Measurements from ENCODE around the gene GBX2. TPM values are rescaled to one million over a fixed set of nuclear protein-coding genes. Genes with fewer than 3 reads are reported as not detected.

Gene GBX2
- total and polyA plus RNA-seq, 5 donors: not detected

DNA sequence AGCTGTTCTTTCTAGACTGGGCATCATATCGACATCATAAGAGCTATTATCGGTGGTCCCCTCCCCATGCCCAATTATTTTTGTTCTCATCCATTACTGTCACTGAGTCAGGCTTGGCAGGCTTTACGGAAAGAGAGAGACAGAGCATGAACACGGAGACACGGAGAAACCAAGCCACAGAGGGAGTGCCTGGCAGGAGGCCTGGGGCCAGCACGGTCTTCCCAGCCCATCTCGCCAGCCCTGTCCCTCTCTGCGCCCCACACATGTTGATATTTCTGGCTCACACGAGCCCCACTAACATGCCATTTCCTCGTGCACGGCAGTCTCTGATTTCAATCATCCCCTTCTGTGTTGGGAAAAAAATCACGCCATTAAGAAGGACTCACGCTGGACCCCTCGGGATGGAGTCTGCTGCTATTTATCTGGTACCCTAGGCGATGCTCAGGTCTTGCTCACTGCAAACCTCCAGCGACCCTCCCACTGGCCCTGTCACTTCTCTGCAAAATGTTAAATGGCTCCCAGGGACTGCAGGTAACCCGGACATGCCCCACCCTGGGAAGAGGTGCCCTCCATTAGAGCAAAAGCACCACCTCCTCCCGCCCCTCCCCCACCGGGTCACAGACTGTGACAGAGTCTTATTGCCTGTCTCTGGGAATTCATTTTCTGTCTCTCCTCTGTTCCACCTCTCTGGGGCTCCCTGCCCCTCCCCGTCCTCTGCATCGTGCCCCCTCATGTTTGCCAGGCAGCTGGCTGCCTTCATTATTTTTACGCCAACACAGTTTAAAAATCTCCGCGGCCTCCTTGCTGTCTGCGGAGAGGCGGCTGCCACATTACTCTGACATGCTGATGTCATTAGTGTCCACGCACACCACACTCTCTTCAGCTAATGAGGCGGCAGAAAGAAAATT, 40.1 kb upstream of the GBX2 start:
- intact Hi-C loops (cut with DNase I): no loop called here
- DNase-seq: no peak
- 73% methylated on average over 28 of the region's 28 CpGs for WGBS

DNA sequence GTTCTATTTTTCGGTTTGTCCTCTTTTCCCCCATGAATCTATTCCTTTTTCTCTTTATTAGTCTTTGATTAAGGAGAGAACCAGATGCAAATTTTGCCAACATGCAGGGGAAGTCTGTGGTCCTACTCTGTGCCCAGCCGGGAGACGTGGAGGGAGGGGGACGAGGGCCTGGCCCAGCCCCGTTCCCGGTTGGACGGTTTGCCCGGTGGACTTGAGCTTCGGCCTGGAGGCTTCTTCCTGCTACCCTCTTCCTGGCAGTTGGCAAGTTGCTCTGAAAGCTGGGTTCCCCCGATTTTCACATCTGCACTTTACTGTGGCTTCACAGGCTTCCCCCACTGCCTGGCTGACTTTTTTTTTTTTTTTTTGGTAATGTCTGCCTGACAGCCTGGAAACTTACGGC, 39.3 kb upstream of the GBX2 start:
- DNase-seq (no peak), ATAC-seq (no peak)
- WGBS: 85% methylated on average over 11 of the region's 11 CpGs
- H3K4me3 ChIP-seq (ENCODE audit: low read length): no peak overlapping the region
- intact Hi-C loops (cut with DNase I): no loop called here
- H3K27ac ChIP-seq (ENCODE audit: low read length): no peak overlapping the region
- no peaks in the 10 kb centered on the region for H3K4me1 ChIP-seq (ENCODE audit: control insufficient read depth, insufficient read depth, low read length)
- no peaks in the 10 kb centered on the region for H3K9me3 ChIP-seq (ENCODE audit: control insufficient read depth, low read length)
- no peaks in the 10 kb centered on the region for H3K27me3 ChIP-seq (ENCODE audit: control insufficient read depth, insufficient read depth)

More for the DNA sequence above, 40.1 kb upstream of the GBX2 start:
- ATAC-seq: no peak
- H3K4me1 ChIP-seq (ENCODE audit: control insufficient read depth, insufficient read depth, low read length): no peaks in the 10 kb centered on the region
- H3K4me3 ChIP-seq (ENCODE audit: low read length): no peak overlapping the region
- no peak overlapping the region for H3K27ac ChIP-seq (ENCODE audit: low read length)
- H3K27me3 ChIP-seq (ENCODE audit: control insufficient read depth, insufficient read depth): no peaks in the 10 kb centered on the region
- no peaks in the 10 kb centered on the region for H3K9me3 ChIP-seq (ENCODE audit: control insufficient read depth, low read length)

DNA sequence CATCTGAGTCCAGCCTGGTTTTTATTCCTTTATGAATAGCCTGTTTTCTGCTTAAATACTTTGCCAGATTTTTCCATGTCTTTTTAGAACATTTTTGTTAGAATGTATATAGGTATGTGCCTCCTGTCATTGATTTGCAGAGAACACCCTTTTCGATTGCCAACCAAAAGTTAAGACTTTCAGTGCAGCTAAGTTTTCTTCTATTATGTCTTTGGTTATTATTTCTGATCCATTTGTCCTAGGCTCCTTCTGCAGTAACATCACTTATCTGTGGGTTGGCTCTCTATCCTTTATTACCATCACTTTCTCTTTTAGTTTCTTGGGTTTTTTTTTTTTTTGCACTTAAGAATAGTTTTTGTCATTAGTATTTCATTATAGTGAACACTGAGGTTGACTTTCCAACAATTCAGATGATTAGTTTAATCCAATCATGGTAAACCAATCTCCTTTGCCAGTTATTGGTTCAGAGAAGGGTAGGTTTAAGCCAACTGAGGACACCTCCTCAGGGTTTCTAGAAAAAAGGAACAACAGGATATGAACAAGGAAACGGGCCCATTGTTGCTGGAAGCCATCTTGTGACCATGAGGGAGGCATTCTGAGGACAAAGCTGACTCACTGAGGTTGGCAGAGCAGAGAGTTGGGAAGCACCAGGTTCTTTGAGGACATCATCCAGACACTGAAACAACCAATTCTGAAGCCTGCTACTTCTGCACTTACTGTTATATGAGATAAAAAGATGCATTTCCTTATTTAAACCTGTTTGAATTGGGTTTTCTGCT, 37.9 kb upstream of the GBX2 start:
- WGBS: 73% methylated on average over 2 of the region's 2 CpGs
- no peak for DNase-seq
- Histone ChIP-seq H3K4me3 (ENCODE audit: low read length) (no peak overlapping the region), H3K27ac (ENCODE audit: low read length) (no peak overlapping the region), H3K4me1 (ENCODE audit: control insufficient read depth, insufficient read depth, low read length) (no peaks in the 10 kb centered on the region), H3K9me3 (ENCODE audit: control insufficient read depth, low read length) (no peaks in the 10 kb centered on the region), H3K27me3 (ENCODE audit: control insufficient read depth, insufficient read depth) (no peaks in the 10 kb centered on the region)
- ATAC-seq: no peak
- intact Hi-C loops (cut with DNase I): no loop called here

DNA sequence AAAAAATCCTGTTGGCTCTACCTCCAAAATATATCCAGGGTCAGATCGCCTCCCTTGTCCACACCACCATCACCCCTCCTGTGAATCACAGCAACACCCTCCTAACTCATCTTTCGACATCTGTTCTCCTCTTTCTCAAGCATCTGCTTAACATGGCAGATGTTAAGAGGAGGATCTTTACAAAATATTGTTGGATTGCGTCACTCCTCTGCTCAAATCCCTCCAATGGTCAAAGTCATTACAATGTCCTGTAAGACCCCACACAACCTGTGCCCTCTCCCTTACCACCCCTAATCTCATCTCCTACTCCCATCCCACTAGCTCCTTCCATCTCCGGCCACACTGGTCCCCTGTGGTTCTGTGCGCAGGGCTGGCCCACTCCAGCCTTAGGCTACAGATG, 36.8 kb upstream of the GBX2 start:
- H3K27me3 ChIP-seq (ENCODE audit: control insufficient read depth, insufficient read depth): no peaks in the 10 kb centered on the region
- H3K27ac ChIP-seq (ENCODE audit: low read length): no peak overlapping the region
- no peaks in the 10 kb centered on the region for H3K4me1 ChIP-seq (ENCODE audit: control insufficient read depth, insufficient read depth, low read length)
- H3K9me3 ChIP-seq (ENCODE audit: control insufficient read depth, low read length): no peaks in the 10 kb centered on the region
- no peak for DNase-seq
- intact Hi-C loops (cut with DNase I): no loop called here
- 80% methylated on average over 5 of the region's 5 CpGs for WGBS
- H3K4me3 ChIP-seq (ENCODE audit: low read length): no peak overlapping the region
- ATAC-seq: no peak

DNA sequence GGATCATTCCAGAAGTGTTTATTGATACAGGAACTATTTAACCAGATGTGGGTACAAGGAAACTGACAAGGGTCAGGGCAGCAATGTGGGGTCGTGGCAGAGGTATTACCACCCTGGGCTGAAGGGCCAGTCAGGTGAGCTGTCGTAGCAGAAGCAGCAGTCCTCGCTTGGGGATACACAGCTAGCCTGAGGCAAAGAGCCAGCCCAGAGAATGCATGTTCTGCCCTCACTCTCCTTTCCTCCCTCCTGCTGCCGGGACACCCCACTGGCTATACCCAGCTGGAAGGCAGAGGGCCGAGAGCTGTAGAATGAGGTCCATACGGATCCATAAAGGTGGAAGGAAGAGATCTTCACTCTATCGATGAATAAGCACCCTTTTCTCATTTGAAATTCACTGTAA, 32.2 kb upstream of the GBX2 start:
- no peak overlapping the region for H3K4me3 ChIP-seq (ENCODE audit: low read length)
- no peak overlapping the region for H3K27ac ChIP-seq (ENCODE audit: low read length)
- H3K4me1 ChIP-seq (ENCODE audit: control insufficient read depth, insufficient read depth, low read length): no peaks in the 10 kb centered on the region
- H3K9me3 ChIP-seq (ENCODE audit: control insufficient read depth, low read length): no peaks in the 10 kb centered on the region
- intact Hi-C loops (cut with DNase I): no loop called here
- DNase-seq: no peak
- ATAC-seq: no peak
- H3K27me3 ChIP-seq (ENCODE audit: control insufficient read depth, insufficient read depth): no peaks in the 10 kb centered on the region
- 70% methylated on average over 7 of the region's 7 CpGs for WGBS

DNA sequence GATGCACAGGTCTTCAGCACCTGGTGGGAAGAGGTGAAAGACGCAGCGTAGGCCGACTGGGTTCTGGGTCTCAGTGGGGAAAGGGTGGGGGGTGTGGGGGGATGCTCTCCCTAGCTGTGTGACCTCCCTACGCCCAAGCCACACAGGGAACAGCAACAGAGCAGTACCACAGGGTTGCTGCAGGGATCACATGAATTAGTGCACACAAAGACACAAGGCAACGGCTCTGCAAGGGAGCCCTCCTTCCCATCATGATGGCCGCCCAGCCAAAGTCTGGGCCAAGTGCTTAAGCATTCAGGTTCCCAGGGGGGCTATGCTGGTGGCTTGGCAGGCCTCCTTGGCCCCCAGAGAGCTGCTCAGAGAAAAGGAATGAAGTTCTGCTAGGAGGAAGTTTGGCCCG, 28.2 kb upstream of the GBX2 start:
- ATAC-seq: no peak
- intact Hi-C loops (cut with DNase I): no loop called here
- Histone ChIP-seq H3K27ac (ENCODE audit: low read length) (no peak overlapping the region), H3K4me1 (ENCODE audit: control insufficient read depth, insufficient read depth, low read length) (no peaks in the 10 kb centered on the region), H3K9me3 (ENCODE audit: control insufficient read depth, low read length) (no peaks in the 10 kb centered on the region), H3K27me3 (ENCODE audit: control insufficient read depth, insufficient read depth) (no peaks in the 10 kb centered on the region), H3K4me3 (ENCODE audit: low read length) (no peak overlapping the region)
- 75% methylated on average over 7 of the region's 7 CpGs for WGBS
- no peak for DNase-seq

DNA sequence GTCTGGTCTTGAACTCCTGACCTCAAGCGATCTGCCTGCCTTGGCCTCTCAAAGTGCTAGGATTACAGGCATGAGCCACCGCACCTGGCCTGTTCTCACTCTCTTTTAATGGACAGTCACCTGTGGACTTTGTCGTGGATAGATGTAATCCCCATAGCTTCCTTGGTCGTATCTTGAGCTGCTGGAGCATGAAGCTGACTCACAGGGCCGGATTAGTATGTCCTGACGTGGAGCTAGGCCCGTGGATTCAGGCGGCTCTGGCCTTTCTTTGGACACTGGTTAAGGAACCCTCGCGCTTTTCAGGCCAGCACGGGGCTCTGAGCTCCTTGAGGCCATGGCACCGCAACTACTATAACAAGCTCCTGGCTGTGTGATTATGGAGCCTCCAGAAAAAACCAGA, 27.5 kb upstream of the GBX2 start:
- Histone ChIP-seq H3K27me3 (ENCODE audit: control insufficient read depth, insufficient read depth) (no peaks in the 10 kb centered on the region), H3K4me3 (ENCODE audit: low read length) (no peak overlapping the region), H3K4me1 (ENCODE audit: control insufficient read depth, insufficient read depth, low read length) (no peaks in the 10 kb centered on the region), H3K9me3 (ENCODE audit: control insufficient read depth, low read length) (no peaks in the 10 kb centered on the region), H3K27ac (ENCODE audit: low read length) (no peak overlapping the region)
- DNase-seq (no peak), ATAC-seq (no peak)
- 92% methylated on average over 12 of the region's 12 CpGs for WGBS
- intact Hi-C loops (cut with DNase I): no loop called here

DNA sequence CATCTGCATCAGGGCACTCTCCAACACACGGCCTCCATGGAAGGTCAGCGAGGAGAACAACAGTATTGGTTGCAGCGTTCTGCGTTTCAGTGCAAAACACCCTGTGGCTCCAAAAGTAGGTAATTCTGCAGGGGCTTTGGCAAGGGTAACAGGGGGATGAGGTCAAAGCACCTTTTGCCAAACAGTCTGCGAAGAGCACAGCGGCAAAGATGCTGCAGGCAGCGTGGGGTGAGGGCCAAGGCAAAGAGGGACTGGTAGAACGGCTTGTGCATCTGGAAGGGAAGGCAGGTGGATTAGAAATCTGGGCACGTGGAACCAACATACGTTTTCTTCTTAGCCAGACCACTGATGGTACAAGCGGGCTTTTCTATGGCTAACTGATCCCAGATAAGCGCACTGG, 26.6 kb upstream of the GBX2 start:
- DNase-seq (no peak), ATAC-seq (no peak)
- intact Hi-C loops (cut with DNase I): no loop called here
- H3K4me1 ChIP-seq (ENCODE audit: control insufficient read depth, insufficient read depth, low read length): no peaks in the 10 kb centered on the region
- no peak overlapping the region for H3K4me3 ChIP-seq (ENCODE audit: low read length)
- no peaks in the 10 kb centered on the region for H3K9me3 ChIP-seq (ENCODE audit: control insufficient read depth, low read length)
- no peaks in the 10 kb centered on the region for H3K27me3 ChIP-seq (ENCODE audit: control insufficient read depth, insufficient read depth)
- WGBS: 91% methylated on average over 12 of the region's 12 CpGs
- no peak overlapping the region for H3K27ac ChIP-seq (ENCODE audit: low read length)

DNA sequence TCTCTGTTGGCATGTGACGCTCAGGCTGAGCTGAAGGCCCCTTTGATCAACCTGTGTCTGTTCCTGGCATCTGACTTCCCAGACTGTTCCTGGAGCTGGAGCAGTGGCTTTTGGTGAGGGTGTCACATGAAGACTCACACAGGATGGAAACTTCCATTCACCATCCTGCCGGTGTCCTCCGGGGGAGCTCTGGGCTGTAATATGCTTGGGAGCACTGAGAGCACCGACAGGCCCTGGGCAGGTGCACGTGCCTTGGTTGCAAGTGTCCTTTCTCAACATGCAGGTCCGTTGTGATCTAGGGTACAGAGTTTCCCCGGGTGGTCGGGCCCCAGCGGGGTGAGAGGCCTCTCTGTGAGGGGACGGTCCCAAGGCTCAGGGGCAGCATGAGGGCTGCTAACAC, 24.8 kb upstream of the GBX2 start:
- no peaks in the 10 kb centered on the region for H3K4me1 ChIP-seq (ENCODE audit: control insufficient read depth, insufficient read depth, low read length)
- 78% methylated on average over 10 of the region's 10 CpGs for WGBS
- intact Hi-C loops (cut with DNase I): no loop called here
- no peak for ATAC-seq
- no peak overlapping the region for H3K4me3 ChIP-seq (ENCODE audit: low read length)
- no peaks in the 10 kb centered on the region for H3K27me3 ChIP-seq (ENCODE audit: control insufficient read depth, insufficient read depth)
- DNase-seq: no peak
- no peak overlapping the region for H3K27ac ChIP-seq (ENCODE audit: low read length)
- H3K9me3 ChIP-seq (ENCODE audit: control insufficient read depth, low read length): no peaks in the 10 kb centered on the region

DNA sequence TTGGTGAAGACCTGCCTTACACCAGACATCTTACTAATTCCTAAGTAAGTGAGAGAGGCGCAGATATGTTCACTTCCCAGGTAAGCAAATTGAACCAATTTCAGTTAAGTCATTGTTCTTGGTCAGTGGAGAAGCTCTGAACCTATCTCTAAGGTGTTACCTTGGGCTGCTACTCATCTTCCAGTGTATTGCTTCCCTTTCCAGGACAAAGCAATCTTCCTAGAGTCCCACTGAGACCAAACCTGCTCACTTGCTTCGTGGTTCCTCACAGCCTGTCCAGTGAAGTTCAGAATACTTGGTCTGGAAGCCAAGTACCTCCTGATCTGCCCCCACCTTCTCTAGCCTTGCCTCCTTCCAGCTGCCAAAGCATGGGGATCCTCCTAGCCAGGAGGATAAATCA, 22.5 kb upstream of the GBX2 start:
- no peaks in the 10 kb centered on the region for H3K9me3 ChIP-seq (ENCODE audit: control insufficient read depth, low read length)
- 90% methylated on average over 2 of the region's 2 CpGs for WGBS
- intact Hi-C loops (cut with DNase I): no loop called here
- H3K4me1 ChIP-seq (ENCODE audit: control insufficient read depth, insufficient read depth, low read length): no peaks in the 10 kb centered on the region
- H3K4me3 ChIP-seq (ENCODE audit: low read length): no peak overlapping the region
- no peak overlapping the region for H3K27ac ChIP-seq (ENCODE audit: low read length)
- DNase-seq (no peak), ATAC-seq (no peak)
- no peaks in the 10 kb centered on the region for H3K27me3 ChIP-seq (ENCODE audit: control insufficient read depth, insufficient read depth)

DNA sequence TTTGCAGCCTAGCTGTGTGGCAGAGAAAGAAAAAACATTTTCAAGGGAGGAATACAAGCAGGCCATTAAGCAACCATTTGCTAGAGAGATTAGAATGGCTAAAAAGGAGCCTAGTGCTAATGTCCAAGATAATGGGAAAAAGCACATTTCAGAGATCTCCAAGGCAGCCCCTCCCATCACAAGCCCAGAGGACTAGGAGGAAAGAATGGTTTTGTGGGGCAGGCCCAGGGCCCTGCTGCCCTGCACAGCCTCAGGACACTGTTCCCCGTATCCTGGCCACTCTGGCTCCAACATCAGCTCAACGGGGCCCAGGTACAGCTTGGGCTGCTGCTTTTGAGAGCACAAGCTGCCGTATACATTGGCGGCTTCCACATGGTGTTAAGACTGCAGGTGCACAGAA, 16.5 kb upstream of the GBX2 start:
- ATAC-seq (no peak), DNase-seq (no peak)
- WGBS: 95% methylated on average over 4 of the region's 4 CpGs
- no peaks in the 10 kb centered on the region for H3K4me1 ChIP-seq (ENCODE audit: control insufficient read depth, insufficient read depth, low read length)
- intact Hi-C loops (cut with DNase I): loop anchor here in 3 of 4 donors (5.0 to 10.0 kb wide), 3 partner anchors 400 to 417 kb away; no protein-coding TSS in a partner anchor
- H3K4me3 ChIP-seq (ENCODE audit: low read length): no peak overlapping the region
- no peaks in the 10 kb centered on the region for H3K9me3 ChIP-seq (ENCODE audit: control insufficient read depth, low read length)
- H3K27me3 ChIP-seq (ENCODE audit: control insufficient read depth, insufficient read depth): no peaks in the 10 kb centered on the region
- no peak overlapping the region for H3K27ac ChIP-seq (ENCODE audit: low read length)
